Measurements from ENCODE around the gene TANC2. TPM values are rescaled to one million over a fixed set of nuclear protein-coding genes. Genes with fewer than 3 reads are reported as not detected.

The TANC2 gene
- total and polyA plus RNA-seq, 2 of the 8 experiments (the other 6 are each of a cell fraction or from before 2014, with no cell fraction given), result 5.7 to 21.9 TPM

DNA sequence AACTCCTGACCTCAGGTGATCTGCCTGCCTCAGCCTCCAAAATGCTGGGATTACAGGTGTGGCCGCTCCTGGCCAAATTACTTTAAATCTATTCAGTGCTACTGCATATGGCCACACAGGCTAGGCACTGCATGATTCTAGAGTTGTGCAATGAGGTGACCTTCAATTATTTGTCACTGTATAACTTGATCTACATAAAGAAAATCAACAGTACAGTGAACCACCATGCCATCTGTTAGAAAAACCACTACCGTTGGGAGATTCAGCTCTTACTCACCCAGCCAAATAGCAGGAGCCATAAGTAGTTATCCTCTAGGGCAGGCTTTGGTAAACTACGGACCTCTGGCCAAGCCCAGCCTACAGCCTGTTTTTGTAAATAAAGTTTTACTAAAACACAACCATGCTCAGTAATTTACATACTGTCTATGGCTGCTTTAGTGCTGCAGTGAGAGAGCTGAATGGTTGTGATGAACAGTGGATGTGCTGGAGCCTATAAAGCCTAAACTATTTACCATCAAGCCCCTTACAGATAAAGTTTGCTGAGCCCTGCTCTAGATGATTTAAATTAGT is 40.7 kb upstream of the TANC2 start:
- Histone ChIP-seq H4K5ac (ENCODE audit: insufficient read length, low read depth, low read length) (no peak overlapping the region), H3K9ac (replicated peaks in 1 of 4; ENCODE audit: extremely low read depth in 1 of 4, low read depth in 3 of 4, low read length in 3 of 4) (no peak overlapping the region), H3K14ac (ENCODE audit: insufficient read length) (no peak overlapping the region), H2BK5ac (ENCODE audit: low read depth, low read length) (no peak overlapping the region), H3K4me1 (replicated peaks in 1 of 4; ENCODE audit: control insufficient read depth in 3 of 4, insufficient read depth in 4 of 4, low read length in 3 of 4) (no peaks in the 10 kb centered on the region), H3K79me1 (ENCODE audit: low read depth, low read length) (no peaks in the 10 kb centered on the region), H3K23me2 (ENCODE audit: low read depth, low read length) (no peaks in the 10 kb centered on the region), H2AK5ac (ENCODE audit: low read depth, low read length) (no peak overlapping the region), H3K4ac (replicated peaks; ENCODE audit: insufficient read length, low read depth, low read length) (no peak overlapping the region), H2AFZ (ENCODE audit: low read length) (no peak overlapping the region), H3K79me2 (ENCODE audit: control insufficient read depth in 1 of 2, insufficient read depth in 2 of 2, low read length in 2 of 2) (no peaks in the 10 kb centered on the region), H3K23ac (ENCODE audit: insufficient read length) (no peak overlapping the region), H4K8ac (ENCODE audit: extremely low read depth, insufficient read depth, low read length) (no peak overlapping the region), H3K9me3 (ENCODE audit: insufficient read depth in 2 of 2, low read depth in 1 of 2, low read length in 1 of 2) (no peaks in the 10 kb centered on the region), H3K36me3 (ENCODE audit: control insufficient read depth in 2 of 4, insufficient read depth in 4 of 4, low read length in 3 of 4) (no peaks in the 10 kb centered on the region), H3K4me3 (ENCODE audit: extremely low read depth in 1 of 4, insufficient read depth in 2 of 4, low read depth in 3 of 4, low read length in 4 of 4) (no peak overlapping the region), H3K56ac (replicated peaks; ENCODE audit: insufficient read length, low read depth, low read length) (no peak overlapping the region), H2BK12ac (ENCODE audit: low read depth, low read length) (no peak overlapping the region), H4K20me1 (replicated peaks in 1 of 2; ENCODE audit: control insufficient read depth in 1 of 2, insufficient read depth in 2 of 2, low read length in 2 of 2) (no peaks in the 10 kb centered on the region), H2BK15ac (ENCODE audit: low read length) (no peak overlapping the region), H2BK120ac (replicated peaks; ENCODE audit: low read depth, low read length) (no peak overlapping the region), H2BK20ac (ENCODE audit: low read length) (no peak overlapping the region), H4K91ac (replicated peaks; ENCODE audit: insufficient read length, low read length) (no peak overlapping the region), H3K18ac (ENCODE audit: extremely low read depth, low read length) (no peak overlapping the region), H3K27ac (ENCODE audit: low read depth, low read length) (no peak overlapping the region), H3K27me3 (replicated peaks in 1 of 4; ENCODE audit: control insufficient read depth in 3 of 4, extremely low read depth in 1 of 4, insufficient read depth in 3 of 4, low read length in 3 of 4) (no peaks in the 10 kb centered on the region), H3K4me2 (ENCODE audit: insufficient read depth in 1 of 2, low read depth in 2 of 2, low read length in 2 of 2) (no peak overlapping the region)
- TF ChIP-seq RBBP5 (IDR thresholded peaks at IDR 0.05; ENCODE audit: borderline replicate concordance, low read depth, low read length) (no peak), HDAC2 (IDR thresholded peaks at IDR 0.05; ENCODE audit: borderline replicate concordance in 1 of 2, low read depth in 2 of 2, low read length in 2 of 2) (no peak), SAP30 (IDR thresholded peaks at IDR 0.05; ENCODE audit: insufficient read depth, insufficient replicate concordance, low read length) (no peak), POLR2A (IDR thresholded peaks at IDR 0.05; ENCODE audit: control extremely low read depth in 1 of 2, low read depth in 2 of 2, low read length in 2 of 2) (no peak), CBX5 (IDR thresholded peaks at IDR 0.05; ENCODE audit: low read depth, low read length) (no peak), SRF (IDR thresholded peaks at IDR 0.05; ENCODE audit: low read depth, low read length) (no peak), BRCA1 (IDR thresholded peaks at IDR 0.05; ENCODE audit: low read depth, low read length) (no peak), FOSL1 (IDR thresholded peaks at IDR 0.05; ENCODE audit: insufficient read depth, low read depth, low read length) (no peak), MAFK (IDR thresholded peaks at IDR 0.05; ENCODE audit: low read depth, low read length) (no peak), CREB1 (IDR thresholded peaks at IDR 0.05) (no peak), SP2 (IDR thresholded peaks at IDR 0.05; ENCODE audit: low read length) (no peak), SP4 (IDR thresholded peaks at IDR 0.05; ENCODE audit: low read length) (no peak), BCL11A (IDR thresholded peaks at IDR 0.05; ENCODE audit: low read depth in 2 of 2, low read length in 2 of 2) (no peak), SIRT6 (IDR thresholded peaks at IDR 0.05; ENCODE audit: low read length) (no peak)
- 90% methylated on average over 3 of the region's 3 CpGs; no CpG with 5 or more reads in 1 of the 2 experiments for WGBS, 2 experiments (ENCODE audit: extremely low coverage in 1 of 2, insufficient coverage in 1 of 2, insufficient read length in 1 of 2, insufficient replicate concordance in 2 of 2, low coverage in 1 of 2, low lambda C conversion rate in 2 of 2, missing lambda C conversion rate in 1 of 2)
- POLR2A ChIA-PET (ENCODE audit: partially characterized antibody), result no interaction called here
- FAIRE-seq (no peak), DNase-seq (ENCODE audit: low read depth in 1 of 2, low spot score in 2 of 2) (no peak)
- CTCF ChIA-PET (ENCODE audit: partially characterized antibody), result interaction anchor here (0.6 to 1.3 kb wide), 3 partner anchors 10 to 20 kb away, joined by 3 to 5 read pairs (median 3); no protein-coding TSS in a partner anchor

Data from H1 (cell line).